Measurements from ENCODE around the gene FGF5.

- TF ChIP-seq CTCF (IDR thresholded peaks at IDR 0.05) (no peak), EZH2 (IDR thresholded peaks at IDR 0.05) (no peak)
Observed at GRCh38 chr4:80271801-80272200, 5.3 kb downstream of the FGF5 start.

Data from neural progenitor cell (in vitro differentiated cells).